Muscle layer of duodenum (tissue), 2 donors: ENCODE data around the gene TBC1D17.

ENCODE experiments used
- H3K27ac ChIP-seq: one replicate; pipeline ENCODE4 v1.7.0; 2013; ENCODE audit warnings: mild to moderate bottlenecking, low read length
- H3K27me3 ChIP-seq: one replicate; pipeline ENCODE4 v1.7.0; 2013; ENCODE audit warnings: low read depth, mild to moderate bottlenecking, control low read depth, low read length
- H3K36me3 ChIP-seq, 2 donors: one replicate each; pipeline ENCODE4 v1.7.0; 2013; ENCODE audit warnings: low read length in 2 of 2, control low read depth in 1 of 2, mild to moderate bottlenecking in 1 of 2; ENCODE audit not compliant: insufficient read depth in 2 of 2, control insufficient read depth in 1 of 2
- H3K4me1 ChIP-seq, 2 donors: one replicate each; pipeline ENCODE4 v1.7.0; 2013; ENCODE audit warnings: low read length in 2 of 2, mild to moderate bottlenecking in 2 of 2, control low read depth in 1 of 2, moderate library complexity in 1 of 2; ENCODE audit not compliant: insufficient read depth in 2 of 2, control insufficient read depth in 1 of 2
- H3K4me3 ChIP-seq, 2 donors: one replicate each; pipeline ENCODE4 v1.7.0; 2013; ENCODE audit warnings: low read length in 2 of 2, low read depth in 1 of 2, mild to moderate bottlenecking in 1 of 2
- H3K9me3 ChIP-seq, 2 donors: one replicate each; pipeline ENCODE4 v1.7.0; 2013; ENCODE audit warnings: low read length in 2 of 2, control low read depth in 1 of 2, mild to moderate bottlenecking in 1 of 2; ENCODE audit not compliant: control insufficient read depth in 1 of 2
- donor health status: healthy.

Gene TBC1D17

GRCh38 chr19:49873129-49873521 is 4.4 kb upstream of the TBC1D17 start:
- Histone ChIP-seq H3K4me1 (peaks cover 11 to 35% of the 10 kb centered on the region in 2 donors), H3K9me3 (no peaks in the 10 kb centered on the region), H3K4me3 (no peak overlapping the region), H3K36me3 (peaks cover 5 to 12% of the 10 kb centered on the region in 2 donors), H3K27ac (no peak overlapping the region), H3K27me3 (no peaks in the 10 kb centered on the region)

GRCh38 chr19:49873834-49874233 is 3.7 kb upstream of the TBC1D17 start:
- Histone ChIP-seq H3K27ac (no peak overlapping the region), H3K4me1 (peaks cover 16 to 42% of the 10 kb centered on the region in 2 donors), H3K9me3 (no peaks in the 10 kb centered on the region), H3K4me3 (no peak overlapping the region), H3K27me3 (no peaks in the 10 kb centered on the region), H3K36me3 (peaks cover 5 to 13% of the 10 kb centered on the region in 2 donors)

- H3K36me3 ChIP-seq: peaks cover 5 to 21% of the 10 kb centered on the region in 2 donors
- H3K4me3 ChIP-seq: no peak overlapping the region
- H3K4me1 ChIP-seq: peaks cover 16 to 41% of the 10 kb centered on the region in 2 donors
- no peaks in the 10 kb centered on the region for H3K27me3 ChIP-seq
- H3K27ac ChIP-seq: no peak overlapping the region
- H3K9me3 ChIP-seq: no peaks in the 10 kb centered on the region
These were observed 2.9 kb upstream of the TBC1D17 start for GRCh38 chr19:49874503-49875157.

- H3K27me3 ChIP-seq: no peaks in the 10 kb centered on the region
- peaks cover 6 to 25% of the 10 kb centered on the region in 2 donors for H3K36me3 ChIP-seq
- peaks cover 14 to 37% of the 10 kb centered on the region in 2 donors for H3K4me1 ChIP-seq
- H3K4me3 ChIP-seq: peak overlapping the region; percentile 92 to 93
- no peak overlapping the region for H3K27ac ChIP-seq
- H3K9me3 ChIP-seq: no peaks in the 10 kb centered on the region
These were observed 2.3 kb upstream of the TBC1D17 start for GRCh38 chr19:49875177-49875576.

- Histone ChIP-seq H3K4me3 (peak overlapping the region; percentile 92 to 93), H3K36me3 (peaks cover 13 to 33% of the 10 kb centered on the region in 2 donors), H3K4me1 (peaks cover 10 to 30% of the 10 kb centered on the region in 2 donors)
These were observed 1.6 kb upstream of the TBC1D17 start for GRCh38 chr19:49875857-49876421.

GRCh38 chr19:49876422-49877019 is 981 bp upstream of the TBC1D17 start:
- Histone ChIP-seq H3K27ac (peak overlapping the region; percentile 99), H3K27me3 (no peaks in the 10 kb centered on the region), H3K4me1 (peaks cover 10 to 29% of the 10 kb centered on the region in 2 donors), H3K36me3 (peaks cover 19 to 38% of the 10 kb centered on the region in 2 donors), H3K4me3 (peak overlapping the region; percentile 92 to 93), H3K9me3 (no peaks in the 10 kb centered on the region)

More at GRCh38 chr19:49875857-49876421, 1.6 kb upstream of the TBC1D17 start:
- no peaks in the 10 kb centered on the region for H3K27me3 ChIP-seq
- H3K9me3 ChIP-seq: no peaks in the 10 kb centered on the region
- peak overlapping the region; percentile 99 for H3K27ac ChIP-seq

GRCh38 chr19:49877879-49878743 is 609 bp downstream of the TBC1D17 start:
- peaks cover 10 to 29% of the 10 kb centered on the region in 2 donors for H3K4me1 ChIP-seq
- no peaks in the 10 kb centered on the region for H3K9me3 ChIP-seq
- peaks cover 34 to 54% of the 10 kb centered on the region in 2 donors for H3K36me3 ChIP-seq
- peak overlapping the region; percentile 92 to 93 for H3K4me3 ChIP-seq
- H3K27me3 ChIP-seq: no peaks in the 10 kb centered on the region
- peak overlapping the region; percentile 99 for H3K27ac ChIP-seq

- H3K27ac ChIP-seq: peak overlapping the region; percentile 99
- no peaks in the 10 kb centered on the region for H3K9me3 ChIP-seq
- peak overlapping the region; percentile 92 to 93 for H3K4me3 ChIP-seq
- no peaks in the 10 kb centered on the region for H3K27me3 ChIP-seq
- peaks cover 10 to 29% of the 10 kb centered on the region in 2 donors for H3K4me1 ChIP-seq
- H3K36me3 ChIP-seq: peaks cover 40 to 60% of the 10 kb centered on the region in 2 donors
These were observed 1.2 kb downstream of the TBC1D17 start for GRCh38 chr19:49878744-49879070.

GRCh38 chr19:49879243-49879963 is 1.9 kb downstream of the TBC1D17 start:
- Histone ChIP-seq H3K4me3 (no peak overlapping the region), H3K27me3 (no peaks in the 10 kb centered on the region), H3K27ac (no peak overlapping the region), H3K9me3 (no peaks in the 10 kb centered on the region), H3K4me1 (peaks cover 10 to 28% of the 10 kb centered on the region in 2 donors), H3K36me3 (peaks cover 41 to 67% of the 10 kb centered on the region in 2 donors)

GRCh38 chr19:49880162-49880869 is 2.8 kb downstream of the TBC1D17 start:
- H3K36me3 ChIP-seq: peaks cover 48 to 74% of the 10 kb centered on the region in 2 donors
- H3K27ac ChIP-seq: no peak overlapping the region

More at GRCh38 chr19:49880162-49880869, 2.8 kb downstream of the TBC1D17 start:
- H3K4me1 ChIP-seq: peaks cover 10 to 19% of the 10 kb centered on the region in 2 donors
- H3K9me3 ChIP-seq: no peaks in the 10 kb centered on the region
- no peak overlapping the region for H3K4me3 ChIP-seq
- no peaks in the 10 kb centered on the region for H3K27me3 ChIP-seq
